Measurements from ENCODE around the gene PLCZ1. TPM values are rescaled to one million over a fixed set of nuclear protein-coding genes. Genes with fewer than 3 reads are reported as not detected.

The PLCZ1 gene
- total RNA-seq, 1 experiment from 2014 or later, result not detected

DNA sequence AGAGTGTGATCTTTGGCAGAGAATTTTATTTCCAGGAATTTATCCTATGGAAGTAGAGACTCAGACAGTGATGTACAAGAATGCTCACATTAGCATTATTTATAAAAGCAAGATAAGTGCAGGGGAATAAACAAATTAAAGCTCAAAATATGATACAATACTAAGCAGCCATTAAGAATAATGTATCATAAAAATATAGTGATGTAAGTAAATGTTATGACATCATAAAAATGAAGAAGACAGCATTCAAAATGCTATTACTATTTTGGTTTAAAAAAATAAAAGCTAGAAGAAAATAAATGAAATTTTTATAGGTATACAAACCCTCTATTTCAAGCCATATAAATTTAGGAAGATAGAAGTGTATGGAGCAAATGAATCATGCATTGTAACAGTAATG is 17.1 kb downstream of the PLCZ1 start:
- no TSS peak for BruUV-seq (replicated peaks)
- POLR2A ChIA-PET (ENCODE audit: low non-redundant PET), result no interaction called here

DNA sequence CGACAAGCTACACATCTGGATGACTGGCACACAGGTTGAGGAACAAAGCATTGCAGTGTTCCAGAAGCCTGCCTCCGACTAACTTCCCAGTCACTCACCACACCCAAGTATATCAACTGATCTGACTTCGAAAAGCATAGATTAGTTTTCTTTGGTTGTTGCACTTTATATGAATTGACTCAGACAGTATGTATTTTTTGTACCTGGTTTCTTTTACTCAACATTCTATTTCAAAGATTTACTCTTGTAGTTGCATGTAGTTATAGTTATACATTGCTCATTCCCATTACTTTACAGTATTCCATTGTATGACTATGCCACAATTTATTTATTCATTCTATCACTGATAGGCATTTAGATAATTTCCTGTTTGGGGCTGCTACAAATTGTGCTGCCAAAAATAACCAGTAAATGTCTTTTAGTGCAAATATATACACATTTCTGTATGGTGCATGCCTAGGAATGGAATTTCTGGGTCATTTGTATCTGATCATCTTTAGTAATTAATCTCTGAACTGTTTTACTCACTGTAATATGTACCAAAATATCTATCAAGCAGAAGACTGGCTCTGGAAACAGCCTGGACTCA is 17.8 kb downstream of the PLCZ1 start:
- Histone ChIP-seq H3K9me3 (ENCODE audit: low read depth, low read length, poor library complexity, severe bottlenecking) (no peaks in the 10 kb centered on the region), H3K4me3 (ENCODE audit: low read depth, low read length, poor library complexity, severe bottlenecking) (no peak overlapping the region), H3K36me3 (ENCODE audit: insufficient read depth, low read length, poor library complexity, severe bottlenecking) (no peaks in the 10 kb centered on the region), H3K27ac (ENCODE audit: low read depth, low read length, poor library complexity, severe bottlenecking) (no peak overlapping the region), H3K27me3 (replicated peaks; ENCODE audit: insufficient read depth, low read depth, low read length, poor library complexity) (no peaks in the 10 kb centered on the region), H3K4me1 (ENCODE audit: insufficient read depth, low read length, poor library complexity, severe bottlenecking) (no peaks in the 10 kb centered on the region)
- ChIA-PET POLR2A (ENCODE audit: low non-redundant PET) (no interaction called here), CTCF (no interaction called here)
- intact Hi-C loops (cut with micrococcal nuclease; ENCODE audit: unreplicated experiment), result no loop called here
- TF ChIP-seq, protein P1, sequence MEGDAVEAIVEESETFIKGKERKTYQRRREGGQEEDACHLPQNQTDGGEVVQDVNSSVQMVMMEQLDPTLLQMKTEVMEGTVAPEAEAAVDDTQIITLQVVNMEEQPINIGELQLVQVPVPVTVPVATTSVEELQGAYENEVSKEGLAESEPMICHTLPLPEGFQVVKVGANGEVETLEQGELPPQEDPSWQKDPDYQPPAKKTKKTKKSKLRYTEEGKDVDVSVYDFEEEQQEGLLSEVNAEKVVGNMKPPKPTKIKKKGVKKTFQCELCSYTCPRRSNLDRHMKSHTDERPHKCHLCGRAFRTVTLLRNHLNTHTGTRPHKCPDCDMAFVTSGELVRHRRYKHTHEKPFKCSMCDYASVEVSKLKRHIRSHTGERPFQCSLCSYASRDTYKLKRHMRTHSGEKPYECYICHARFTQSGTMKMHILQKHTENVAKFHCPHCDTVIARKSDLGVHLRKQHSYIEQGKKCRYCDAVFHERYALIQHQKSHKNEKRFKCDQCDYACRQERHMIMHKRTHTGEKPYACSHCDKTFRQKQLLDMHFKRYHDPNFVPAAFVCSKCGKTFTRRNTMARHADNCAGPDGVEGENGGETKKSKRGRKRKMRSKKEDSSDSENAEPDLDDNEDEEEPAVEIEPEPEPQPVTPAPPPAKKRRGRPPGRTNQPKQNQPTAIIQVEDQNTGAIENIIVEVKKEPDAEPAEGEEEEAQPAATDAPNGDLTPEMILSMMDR (conservative IDR thresholded peaks at IDR 0.05; ENCODE audit: low read depth, low read length), result no peak
- no peak for TF ChIP-seq EZH2 (IDR thresholded peaks at IDR 0.05; ENCODE audit: borderline replicate concordance, low read depth, low read length, poor library complexity, severe bottlenecking)
- no TSS peak for BruUV-seq (replicated peaks)
- DNase-seq (ENCODE audit: low spot score), result no peak

More for the DNA sequence above, 17.1 kb downstream of the PLCZ1 start:
- no peak for DNase-seq (ENCODE audit: low spot score)
- intact Hi-C loops (cut with micrococcal nuclease; ENCODE audit: unreplicated experiment), result no loop called here
- no peaks in the 10 kb centered on the region for H3K9me3 ChIP-seq (ENCODE audit: low read depth, low read length, poor library complexity, severe bottlenecking)
- H3K4me3 ChIP-seq (ENCODE audit: low read depth, low read length, poor library complexity, severe bottlenecking), result no peak overlapping the region
- no peaks in the 10 kb centered on the region for H3K4me1 ChIP-seq (ENCODE audit: insufficient read depth, low read length, poor library complexity, severe bottlenecking)
- H3K27me3 ChIP-seq (replicated peaks; ENCODE audit: insufficient read depth, low read depth, low read length, poor library complexity), result no peaks in the 10 kb centered on the region
- H3K27ac ChIP-seq (ENCODE audit: low read depth, low read length, poor library complexity, severe bottlenecking), result no peak overlapping the region
- CTCF ChIA-PET, result no interaction called here
- H3K36me3 ChIP-seq (ENCODE audit: insufficient read depth, low read length, poor library complexity, severe bottlenecking), result no peaks in the 10 kb centered on the region
- TF ChIP-seq, protein P1 (conservative IDR thresholded peaks at IDR 0.05; ENCODE audit: low read depth, low read length), result no peak
- TF ChIP-seq EZH2 (IDR thresholded peaks at IDR 0.05; ENCODE audit: borderline replicate concordance, low read depth, low read length, poor library complexity, severe bottlenecking), result no peak

DNA sequence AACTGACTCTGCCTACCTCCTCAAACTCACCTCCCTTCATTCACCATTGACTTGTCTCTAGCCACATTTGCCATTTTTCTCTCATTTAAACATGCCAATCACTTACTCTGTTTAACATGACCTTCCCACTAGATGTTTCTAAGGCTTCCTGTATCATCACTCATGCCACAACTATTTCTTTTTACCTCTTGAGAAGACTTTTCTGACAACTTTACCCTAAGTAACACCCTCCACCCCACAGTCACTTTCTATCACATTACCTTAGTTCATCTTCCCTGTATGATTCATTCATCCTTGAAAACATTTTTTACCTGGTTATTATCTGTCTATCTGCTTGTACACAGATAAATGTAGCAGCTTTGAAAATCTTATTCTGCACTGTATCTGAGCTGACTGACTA is 19.4 kb downstream of the PLCZ1 start:
- no peaks in the 10 kb centered on the region for H3K4me1 ChIP-seq (ENCODE audit: insufficient read depth, low read length, poor library complexity, severe bottlenecking)
- ChIA-PET POLR2A (ENCODE audit: low non-redundant PET) (no interaction called here), CTCF (no interaction called here)
- no peak overlapping the region for H3K4me3 ChIP-seq (ENCODE audit: low read depth, low read length, poor library complexity, severe bottlenecking)
- TF ChIP-seq, protein P1 (conservative IDR thresholded peaks at IDR 0.05; ENCODE audit: low read depth, low read length), result no peak
- no peak for TF ChIP-seq EZH2 (IDR thresholded peaks at IDR 0.05; ENCODE audit: borderline replicate concordance, low read depth, low read length, poor library complexity, severe bottlenecking)
- H3K27ac ChIP-seq (ENCODE audit: low read depth, low read length, poor library complexity, severe bottlenecking), result no peak overlapping the region
- no TSS peak for BruUV-seq (replicated peaks)
- no peaks in the 10 kb centered on the region for H3K36me3 ChIP-seq (ENCODE audit: insufficient read depth, low read length, poor library complexity, severe bottlenecking)
- intact Hi-C loops (cut with micrococcal nuclease; ENCODE audit: unreplicated experiment), result no loop called here
- no peaks in the 10 kb centered on the region for H3K9me3 ChIP-seq (ENCODE audit: low read depth, low read length, poor library complexity, severe bottlenecking)
- H3K27me3 ChIP-seq (replicated peaks; ENCODE audit: insufficient read depth, low read depth, low read length, poor library complexity), result no peaks in the 10 kb centered on the region
- DNase-seq (ENCODE audit: low spot score), result no peak

All from A673 (cell line).